Measurements from ENCODE around the gene ELOVL7. TPM values are rescaled to one million over a fixed set of nuclear protein-coding genes. Genes with fewer than 3 reads are reported as not detected.

Gene ELOVL7
- total RNA-seq, 4 donors from 2014 or later = 1.2 to 7.0 (median 5.3) TPM

- H3K36me3 ChIP-seq = no peaks in the 10 kb centered on the region
- intact Hi-C loops (cut with DNase I) = no loop called here
These were observed 55.1 kb downstream of the ELOVL7 start for GRCh38 chr5:60788863-60789513.

DNA sequence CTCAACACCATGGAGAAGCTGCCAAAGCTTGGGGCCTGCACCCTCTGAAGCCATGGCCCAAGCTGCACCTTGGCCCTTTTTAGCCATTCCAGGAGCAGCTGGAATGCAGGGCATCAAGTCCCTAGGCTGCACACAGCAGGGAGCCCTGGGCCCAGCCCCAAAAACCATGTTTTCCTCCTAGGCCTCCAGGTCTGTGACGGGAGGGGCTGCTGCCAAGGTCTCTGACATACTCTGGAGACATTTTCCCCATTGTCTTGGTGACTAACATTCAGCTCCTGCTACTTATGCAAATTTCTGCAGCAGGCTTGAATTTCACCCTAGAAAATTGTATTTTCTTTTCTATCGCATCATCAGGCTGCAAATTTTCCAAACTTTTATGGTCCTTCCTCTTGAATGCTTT lies 64.6 kb downstream of the ELOVL7 start:
- Histone ChIP-seq H3K4me3 (no peak overlapping the region), H3K9me3 (no peaks in the 10 kb centered on the region), H3K27me3 (no peaks in the 10 kb centered on the region), H3K27ac (replicated peaks in 1 of 4) (no peak overlapping the region), H3K4me1 (no peaks in the 10 kb centered on the region), H3K36me3 (no peaks in the 10 kb centered on the region)
- TF ChIP-seq CTCF (IDR thresholded peaks at IDR 0.05) (no peak), POLR2AphosphoS5 (IDR thresholded peaks at IDR 0.05) (no peak), POLR2A (IDR thresholded peaks at IDR 0.05; ENCODE audit: low read depth) (no peak), EP300 (IDR thresholded peaks at IDR 0.05) (no peak)
- intact Hi-C loops (cut with DNase I) = no loop called here
- no peak for DNase-seq (ENCODE audit: extremely low spot score)
- 88% methylated on average over 2 of the region's 2 CpGs for WGBS

More at GRCh38 chr5:60788863-60789513, 55.1 kb downstream of the ELOVL7 start:
- H3K9me3 ChIP-seq = no peaks in the 10 kb centered on the region
- no peaks in the 10 kb centered on the region for H3K27me3 ChIP-seq
- no peak overlapping the region for H3K27ac ChIP-seq (replicated peaks in 1 of 4)
- H3K4me1 ChIP-seq = no peaks in the 10 kb centered on the region
- TF ChIP-seq CTCF (IDR thresholded peaks at IDR 0.05) = no peak
- TF ChIP-seq EP300 (IDR thresholded peaks at IDR 0.05) = no peak
- no peak for TF ChIP-seq POLR2AphosphoS5 (IDR thresholded peaks at IDR 0.05)
- TF ChIP-seq POLR2A (IDR thresholded peaks at IDR 0.05; ENCODE audit: low read depth) = no peak
- H3K4me3 ChIP-seq = no peak overlapping the region
- WGBS = 86% methylated on average over 3 of the region's 3 CpGs
- no peak for DNase-seq (ENCODE audit: extremely low spot score)

GRCh38 chr5:60776343-60776742 lies 67.7 kb downstream of the ELOVL7 start:
- WGBS = 81% methylated on average over 1 of the region's 1 CpG
- Histone ChIP-seq H3K4me1 (no peaks in the 10 kb centered on the region), H3K27me3 (no peaks in the 10 kb centered on the region), H3K4me3 (no peak overlapping the region), H3K27ac (replicated peaks in 1 of 4) (no peak overlapping the region), H3K9me3 (no peaks in the 10 kb centered on the region), H3K36me3 (no peaks in the 10 kb centered on the region)
- no peak for TF ChIP-seq EP300 (IDR thresholded peaks at IDR 0.05)
- TF ChIP-seq POLR2A (IDR thresholded peaks at IDR 0.05; ENCODE audit: low read depth) = no peak
- no peak for TF ChIP-seq POLR2AphosphoS5 (IDR thresholded peaks at IDR 0.05)
- TF ChIP-seq CTCF (IDR thresholded peaks at IDR 0.05) = no peak
- intact Hi-C loops (cut with DNase I) = no loop called here
- DNase-seq (ENCODE audit: extremely low spot score) = no peak

DNA sequence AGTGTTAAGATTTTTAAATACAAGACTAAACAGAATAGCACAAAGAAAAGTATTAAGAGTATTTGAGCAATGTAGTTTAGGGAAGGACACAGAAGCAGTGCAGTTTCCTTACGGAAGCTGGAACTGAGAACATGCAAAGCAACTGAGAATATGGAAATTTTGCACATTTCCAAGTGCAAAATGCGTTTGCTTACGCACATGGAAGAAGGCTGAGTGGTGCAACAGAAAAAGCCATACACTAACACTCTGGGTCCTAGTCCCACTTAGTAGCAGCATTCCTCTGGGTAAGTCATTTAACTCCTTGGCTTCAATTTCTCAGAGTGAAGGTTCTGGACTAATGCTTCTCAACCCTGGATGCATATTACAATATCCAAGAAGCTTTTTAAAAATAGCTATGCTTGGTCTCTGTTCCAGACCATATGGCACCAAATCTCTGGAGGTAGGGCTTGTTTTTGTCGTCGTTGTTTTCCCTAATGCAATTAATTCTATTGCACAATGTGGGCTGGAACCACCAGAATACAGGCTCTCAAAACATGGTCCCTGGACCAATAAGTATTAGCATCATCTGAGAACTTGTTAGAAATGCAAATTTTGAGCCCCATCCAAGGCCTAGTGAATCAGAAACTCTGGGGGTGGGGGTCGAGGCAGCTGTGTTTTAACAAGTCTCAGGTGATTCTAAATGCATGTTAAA lies 78.9 kb downstream of the ELOVL7 start:
- Histone ChIP-seq H3K4me3 (no peak overlapping the region), H3K4me1 (no peaks in the 10 kb centered on the region), H3K36me3 (no peaks in the 10 kb centered on the region), H3K27ac (replicated peaks in 1 of 4) (no peak overlapping the region), H3K9me3 (no peaks in the 10 kb centered on the region), H3K27me3 (no peaks in the 10 kb centered on the region)
- intact Hi-C loops (cut with DNase I) = no loop called here
- no peak for TF ChIP-seq POLR2A (IDR thresholded peaks at IDR 0.05; ENCODE audit: low read depth)
- no peak for TF ChIP-seq CTCF (IDR thresholded peaks at IDR 0.05)
- no peak for TF ChIP-seq EP300 (IDR thresholded peaks at IDR 0.05)
- TF ChIP-seq POLR2AphosphoS5 (IDR thresholded peaks at IDR 0.05) = no peak
- DNase-seq (ENCODE audit: extremely low spot score) = no peak
- WGBS = 84% methylated on average over 6 of the region's 6 CpGs

Data from esophagus muscularis mucosa (tissue), 4 donors.